GM19397 (cell line): ENCODE data around the gene MORN1.

Experiments
- ATAC-seq: cut with Tn5 transposase; IDR thresholded peaks from one replicate; pipeline ENCODE4 v1.9.1; 2021; ENCODE audit warnings: mild to moderate bottlenecking, moderate library complexity; ENCODE audit not compliant: unreplicated experiment

MORN1 gene

GRCh38 chr1:2405588-2406295, 14.4 kb upstream of the MORN1 start:
- no peak for ATAC-seq

GRCh38 chr1:2404890-2405511, 13.6 kb upstream of the MORN1 start:
- no peak for ATAC-seq

GRCh38 chr1:2404142-2404889, 13.0 kb upstream of the MORN1 start:
- ATAC-seq: no peak

- no peak for ATAC-seq
Measured at GRCh38 chr1:2403273-2403672, 11.9 kb upstream of the MORN1 start.

DNA sequence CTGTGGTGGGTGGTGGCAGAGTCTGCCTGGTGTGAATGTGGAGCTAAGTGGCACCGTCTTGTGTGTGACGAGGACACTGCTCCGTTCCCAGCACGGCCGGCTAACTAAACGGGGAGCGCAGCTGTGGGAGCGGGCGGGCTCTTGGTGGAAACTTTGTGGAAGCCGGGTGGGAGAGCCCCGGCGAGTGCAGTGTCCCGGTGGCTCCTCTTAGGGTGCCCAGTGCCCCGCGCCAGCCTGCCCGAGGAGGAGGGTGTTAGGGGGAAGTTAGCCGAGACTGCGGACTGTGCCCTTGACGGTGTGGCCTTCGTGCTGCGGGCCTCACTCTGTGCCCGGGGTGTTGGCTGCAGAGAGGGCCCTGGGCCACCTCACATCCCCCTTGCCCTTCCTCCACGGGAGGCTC, 11.1 kb upstream of the MORN1 start:
- ATAC-seq: no peak

- no peak for ATAC-seq
Measured at GRCh38 chr1:2400950-2401649, 9.7 kb upstream of the MORN1 start.

- no peak for ATAC-seq
Measured at GRCh38 chr1:2400576-2400909, 9.2 kb upstream of the MORN1 start.

- no peak for ATAC-seq
Measured at GRCh38 chr1:2399890-2400575, 8.7 kb upstream of the MORN1 start.

DNA sequence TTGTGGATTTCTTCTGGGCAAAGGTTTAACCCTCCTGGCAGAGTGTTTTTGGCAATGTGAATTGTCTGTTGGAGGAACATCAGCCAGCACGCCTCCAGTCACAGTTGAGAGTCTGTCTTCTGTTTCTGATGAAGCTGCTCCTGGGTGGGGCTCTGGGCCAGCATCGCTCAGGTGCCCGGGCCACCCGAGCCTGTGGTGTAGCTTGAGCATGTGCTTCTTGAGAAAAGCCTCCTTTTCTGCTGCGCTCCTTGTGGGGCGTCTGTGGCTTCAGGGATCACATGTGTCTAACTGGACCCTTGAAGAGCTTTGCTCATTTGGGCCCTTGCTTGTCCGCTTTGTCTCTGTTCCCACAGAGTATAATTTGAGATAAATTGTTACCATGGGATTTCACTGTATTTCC, 7.5 kb upstream of the MORN1 start:
- no peak for ATAC-seq

- no peak for ATAC-seq
Measured at GRCh38 chr1:2397007-2397679, 5.8 kb upstream of the MORN1 start.

DNA sequence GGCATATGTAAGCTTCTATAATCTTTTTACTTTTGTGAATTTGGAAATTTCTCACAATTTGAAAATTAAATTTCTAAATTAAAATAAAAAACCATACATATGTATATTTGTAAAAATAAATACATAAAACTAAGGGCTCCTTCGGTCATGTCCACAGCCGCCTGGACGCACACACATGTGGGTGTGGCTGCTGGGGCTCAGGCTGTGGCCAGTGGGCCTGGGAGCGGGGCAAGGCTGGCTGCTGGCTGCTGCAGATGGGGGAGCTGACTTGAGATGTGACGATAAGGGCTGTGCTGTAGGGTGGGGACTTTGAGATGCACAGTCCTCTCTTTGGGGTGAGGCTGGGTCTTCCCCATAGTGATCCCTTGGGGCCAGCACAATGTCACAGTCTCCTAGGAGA, 5.1 kb upstream of the MORN1 start:
- no peak for ATAC-seq

- no peak for ATAC-seq
Measured at GRCh38 chr1:2396059-2396458, 4.7 kb upstream of the MORN1 start.

GRCh38 chr1:2395245-2395644, 3.9 kb upstream of the MORN1 start:
- ATAC-seq: no peak

DNA sequence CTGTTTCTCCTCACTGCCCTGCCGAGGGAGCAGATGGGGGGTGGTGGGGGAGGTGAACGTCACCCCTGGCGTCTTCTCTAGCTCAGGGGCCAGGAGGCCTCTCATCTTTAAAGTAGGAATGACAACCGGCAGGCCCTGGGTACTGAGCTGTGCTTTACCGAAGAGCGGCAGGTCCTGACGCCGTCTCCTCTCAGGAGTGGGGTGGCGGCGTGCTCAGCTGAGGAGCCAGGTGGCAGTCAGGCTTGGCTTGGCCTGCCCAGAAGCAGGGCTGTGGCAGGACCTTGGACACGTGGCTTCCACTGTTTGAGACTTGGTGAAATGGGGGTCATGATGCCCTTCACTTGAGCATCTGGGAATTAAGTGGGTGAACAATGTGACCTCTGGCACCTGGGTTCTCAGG, 3.4 kb upstream of the MORN1 start:
- ATAC-seq: no peak

DNA sequence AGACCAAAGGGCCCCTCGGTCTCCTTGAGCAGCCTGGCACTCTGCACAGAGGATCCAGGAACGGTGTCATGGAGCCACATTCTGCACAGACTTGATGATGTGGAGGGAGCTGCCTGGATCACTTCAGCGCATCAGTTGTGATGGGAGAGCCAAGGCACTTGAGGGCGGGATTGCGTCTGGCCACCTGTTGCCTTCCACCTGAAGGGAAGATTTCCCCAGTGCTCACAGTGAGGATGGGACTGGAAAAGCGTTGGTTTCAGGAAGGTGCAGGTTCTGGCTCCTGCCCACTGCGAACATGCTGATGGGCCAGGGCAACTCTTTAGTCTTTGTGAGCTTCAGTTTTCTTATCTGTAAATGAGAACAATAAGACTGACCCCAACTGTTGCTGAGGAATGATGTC, 2.9 kb upstream of the MORN1 start:
- no peak for ATAC-seq

DNA sequence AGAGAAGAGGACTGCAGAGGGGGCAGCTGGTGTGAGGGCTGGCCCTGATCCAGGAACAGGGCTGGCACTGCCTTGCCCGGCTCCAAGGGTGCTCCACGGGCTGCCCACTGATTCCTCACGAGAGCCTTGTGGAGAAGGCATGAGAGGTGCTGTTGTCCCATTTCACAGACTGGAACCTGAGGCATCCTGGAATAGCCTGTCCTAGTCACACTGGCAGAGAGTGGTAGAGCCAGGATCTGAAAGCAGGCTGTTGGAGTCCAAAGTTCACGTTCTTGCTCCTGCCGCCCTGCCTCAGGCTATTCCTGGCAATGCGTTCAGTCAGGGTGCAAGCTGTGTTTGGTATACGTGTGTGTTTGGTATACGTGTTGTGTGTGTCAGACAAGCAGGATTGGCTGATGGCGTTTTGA, 2.1 kb upstream of the MORN1 start:
- ATAC-seq: no peak

GRCh38 chr1:2392686-2393085, 1.3 kb upstream of the MORN1 start:
- no peak for ATAC-seq

DNA sequence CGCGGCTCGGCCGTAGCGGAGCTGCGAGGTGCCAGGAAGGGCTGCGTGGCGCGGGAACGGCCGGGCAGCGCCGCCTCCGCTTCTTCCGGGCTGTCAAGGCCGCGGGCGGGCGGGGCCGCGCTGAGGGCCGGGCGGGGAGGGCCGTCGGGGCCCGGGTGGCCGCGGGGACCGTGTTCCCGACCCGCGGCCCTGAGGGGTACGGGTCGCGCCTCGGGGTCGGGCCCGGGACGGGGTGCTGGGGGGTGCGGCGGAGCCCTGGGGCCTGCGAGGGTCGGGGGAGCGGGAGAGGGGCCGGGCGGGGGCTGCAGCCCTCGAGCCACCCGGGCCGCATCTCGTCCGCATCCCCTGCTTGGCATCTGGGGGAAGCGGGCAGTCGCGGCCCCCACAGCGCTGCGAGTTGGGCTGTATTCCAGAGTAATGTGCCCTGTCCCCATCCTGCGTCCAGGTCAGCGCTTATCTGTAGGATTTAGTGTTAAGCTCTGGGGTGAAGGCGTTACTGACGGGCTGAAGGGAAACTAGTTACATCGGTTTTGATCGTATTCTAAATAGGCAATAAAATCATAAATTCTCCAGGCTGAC, 666 bp upstream of the MORN1 start:
- ATAC-seq: peak; percentile 28

DNA sequence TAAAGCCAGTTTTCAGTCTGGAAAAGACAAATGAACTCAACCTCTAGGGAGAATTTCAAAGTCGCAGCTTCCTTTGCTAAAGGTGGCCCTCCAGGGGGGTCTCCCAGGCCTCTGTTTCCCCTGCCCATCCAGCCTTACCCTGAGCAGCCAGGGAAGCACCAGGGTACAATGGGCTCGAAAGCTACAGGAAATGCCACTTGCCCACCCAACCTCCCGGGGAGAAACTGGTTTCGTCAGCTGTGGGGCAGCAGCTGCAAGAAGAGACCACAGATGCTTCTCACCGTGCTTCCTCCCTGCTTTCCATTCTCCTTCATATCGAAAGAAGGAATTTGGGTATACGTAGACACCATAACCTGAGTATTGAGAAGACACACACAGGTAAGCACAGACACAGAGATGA, 1.7 kb downstream of the MORN1 start:
- no peak for ATAC-seq
